OCI-LY1 (cell line): Measurements from ENCODE around the gene RCN1.

ENCODE experiments used
- CTCF ChIP-seq: fragments of 200-600 bp; sonication (generic), shearing (Covaris generic); IDR thresholded peaks from 2 replicates; pipeline ENCODE4 v1.5.1; 2017; ENCODE audit warnings: mild to moderate bottlenecking, antibody characterized with exemption, low read length, moderate library complexity, mixed read lengths
- EZH2 ChIP-seq: fragments of 200-600 bp; sonication (generic), shearing (Covaris generic); IDR thresholded peaks from 2 replicates; pipeline ENCODE4 v1.8.0; 2017; ENCODE audit warnings: borderline replicate concordance, mixed run types, mild to moderate bottlenecking, antibody characterized with exemption, low read length, moderate library complexity, mixed read lengths

- TF ChIP-seq CTCF (peak; percentile 71), EZH2 (no peak)
Observed at GRCh38 chr11:32052215-32052614, 38.7 kb upstream of the RCN1 start.
